CD14-positive monocyte (primary cell): Measurements from ENCODE around the gene OAF. TPM values are rescaled to one million over a fixed set of nuclear protein-coding genes. Genes with fewer than 3 reads are reported as not detected.

Experiments used
- DNase-seq, 3 donors: peaks; one replicate each; pipeline ENCODE4 v3.0.0-alpha.2; 2011 to 2022
- H2AFZ ChIP-seq: 2 replicates; pipeline ENCODE4 v1.6.0; 2012; ENCODE audit warnings: mild to moderate bottlenecking, low read depth, low read length, inconsistent platforms; ENCODE audit not compliant: insufficient read depth, poor library complexity, severe bottlenecking
- H3K27ac ChIP-seq, 2 donors: 1 replicate in 1 of 2; 2 replicates in 1 of 2; pipeline ENCODE4 v1.5.1; 2012 to 2013; ENCODE audit warnings: low read length in 2 of 2, control low read depth in 1 of 2, inconsistent platforms in 1 of 2, low read depth in 1 of 2, mild to moderate bottlenecking in 1 of 2
- H3K27me3 ChIP-seq, 2 donors: one replicate each; pipeline versions ENCODE4 v1.6.0 to v1.6.1; 2011 to 2013; ENCODE audit warnings: low read length in 2 of 2; ENCODE audit not compliant: control insufficient read depth in 2 of 2, insufficient read depth in 2 of 2
- H3K36me3 ChIP-seq, 2 donors: replicated peaks in 1 of 2; 1 replicate in 1 of 2; 2 replicates in 1 of 2; pipeline versions ENCODE4 v1.5.1 to v1.6.1; 2012 to 2013; ENCODE audit warnings: low read length in 2 of 2, control low read depth in 1 of 2, inconsistent platforms in 1 of 2, mild to moderate bottlenecking in 1 of 2; ENCODE audit not compliant: insufficient read depth in 2 of 2, control insufficient read depth in 1 of 2
- H3K4me1 ChIP-seq, 2 donors: 1 replicate in 1 of 2; 2 replicates in 1 of 2; pipeline versions ENCODE4 v1.5.1 to v1.6.1; 2012 to 2013; ENCODE audit warnings: low read length in 2 of 2, control low read depth in 1 of 2, inconsistent platforms in 1 of 2, mild to moderate bottlenecking in 1 of 2, moderate library complexity in 1 of 2; ENCODE audit not compliant: insufficient read depth in 2 of 2, control insufficient read depth in 1 of 2
- H3K4me2 ChIP-seq: replicated peaks from 2 replicates; pipeline ENCODE3; 2012; ENCODE audit warnings: low read length, moderate library complexity, mild to moderate bottlenecking; ENCODE audit not compliant: poor library complexity, severe bottlenecking; ENCODE audit errors: extremely low read depth
- H3K4me3 ChIP-seq, 3 experiments: fragments of 200-600 bp in 1 of 3; sonication (generic) in 1 of 3; replicated peaks in 1 of 3; 1 replicate in 2 of 3; 2 replicates in 1 of 3; pipeline ENCODE4 v1.5.1; 2011 to 2013; ENCODE audit warnings: low read length in 3 of 3, mild to moderate bottlenecking in 3 of 3, control low read depth in 2 of 3, low read depth in 2 of 3, inconsistent platforms in 1 of 3, moderate library complexity in 1 of 3
- H3K79me2 ChIP-seq: 2 replicates; pipeline ENCODE4 v1.6.0; 2012; ENCODE audit warnings: mild to moderate bottlenecking, control low read depth, inconsistent platforms, low read length, moderate library complexity; ENCODE audit not compliant: insufficient read depth
- H3K9ac ChIP-seq: 2 replicates; pipeline ENCODE4 v1.6.0; 2017; ENCODE audit warnings: low read length, mild to moderate bottlenecking; ENCODE audit not compliant: insufficient read depth, poor library complexity, severe bottlenecking
- H3K9me3 ChIP-seq, 2 donors: replicated peaks in 1 of 2; 1 replicate in 1 of 2; 2 replicates in 1 of 2; pipeline versions ENCODE4 v1.5.1 to v1.6.1; 2012 to 2013; ENCODE audit warnings: low read length in 2 of 2, control low read depth in 1 of 2; ENCODE audit not compliant: control insufficient read depth in 1 of 2, insufficient read depth in 1 of 2
- H4K20me1 ChIP-seq: 2 replicates; pipeline ENCODE4 v1.6.0; 2012; ENCODE audit warnings: mild to moderate bottlenecking, low read length, control low read depth, moderate library complexity; ENCODE audit not compliant: insufficient read depth
- H3K27ac Mint-ChIP-seq, 7 donors: one replicate each; pipeline ENCODE4 v1.8.0; 2020; ENCODE audit warnings: mild to moderate bottlenecking in 7 of 7, mixed read lengths in 7 of 7, moderate library complexity in 6 of 7, inconsistent platforms in 2 of 7
- H3K27me3 Mint-ChIP-seq, 3 donors: one replicate each; pipeline ENCODE4 v1.8.0; 2021 to 2022; ENCODE audit warnings: low read depth in 3 of 3, mild to moderate bottlenecking in 3 of 3, mixed read lengths in 3 of 3, moderate library complexity in 3 of 3, inconsistent platforms in 1 of 3
- H3K36me3 Mint-ChIP-seq, 2 donors: one replicate each; pipeline ENCODE4 v1.8.0; 2020; ENCODE audit warnings: mixed read lengths in 2 of 2, inconsistent platforms in 1 of 2, mild to moderate bottlenecking in 1 of 2
- H3K4me1 Mint-ChIP-seq: one replicate; pipeline ENCODE4 v1.8.0; 2020; ENCODE audit warnings: mild to moderate bottlenecking, mixed read lengths
- H3K4me3 Mint-ChIP-seq, 2 donors: one replicate each; pipeline ENCODE4 v1.8.0; 2020; ENCODE audit warnings: mild to moderate bottlenecking in 2 of 2, mixed read lengths in 2 of 2, moderate library complexity in 1 of 2
- H3K9me3 Mint-ChIP-seq, 7 donors: one replicate each; pipeline ENCODE4 v1.8.0; 2020 to 2022; ENCODE audit warnings: mixed read lengths in 7 of 7, mild to moderate bottlenecking in 6 of 7, moderate library complexity in 6 of 7, inconsistent platforms in 2 of 7
- WGBS: methylation state at CpG from one replicate; pipeline ENCODE4 v1.1.5; 2013; ENCODE audit warnings: missing lambda C conversion rate; ENCODE audit not compliant: insufficient coverage; 5-methylcytosine and 5-hydroxymethylcytosine counted together
- intact Hi-C, 2 donors: fragments of 100-400 bp; cut with micrococcal nuclease; formaldehyde crosslinking; loops; one replicate each; pipeline versions ENCODE4 v1.15.0 to v1.15.1; 2023
- polyA plus RNA-seq, 3 donors: library from polyadenylated mRNA; depleted of rRNA in 1 of 3; unstranded in 2 of 3; stranded (reverse) in 1 of 3; fragments of 300-500 nt in 2 of 3; fragments of >200 nt in 1 of 3; fragmentation: Illumina TruSeq in 2 of 3; gene quantifications; 1 replicate in 2 of 3; 2 replicates in 1 of 3; pipeline ENCODE4 v1.2.3, GENCODE V29; 2012 to 2021
- TF ChIP-seq, protein P1 (sequence below): fragments of 200-600 bp; IDR thresholded peaks from one replicate; pipeline ENCODE4 v1.8.0; 2022; ENCODE audit warnings: antibody characterized with exemption, mild to moderate bottlenecking

OAF gene
- polyA plus RNA-seq, 3 donors = 31.5 to 57.2 (median 49.2) TPM

DNA sequence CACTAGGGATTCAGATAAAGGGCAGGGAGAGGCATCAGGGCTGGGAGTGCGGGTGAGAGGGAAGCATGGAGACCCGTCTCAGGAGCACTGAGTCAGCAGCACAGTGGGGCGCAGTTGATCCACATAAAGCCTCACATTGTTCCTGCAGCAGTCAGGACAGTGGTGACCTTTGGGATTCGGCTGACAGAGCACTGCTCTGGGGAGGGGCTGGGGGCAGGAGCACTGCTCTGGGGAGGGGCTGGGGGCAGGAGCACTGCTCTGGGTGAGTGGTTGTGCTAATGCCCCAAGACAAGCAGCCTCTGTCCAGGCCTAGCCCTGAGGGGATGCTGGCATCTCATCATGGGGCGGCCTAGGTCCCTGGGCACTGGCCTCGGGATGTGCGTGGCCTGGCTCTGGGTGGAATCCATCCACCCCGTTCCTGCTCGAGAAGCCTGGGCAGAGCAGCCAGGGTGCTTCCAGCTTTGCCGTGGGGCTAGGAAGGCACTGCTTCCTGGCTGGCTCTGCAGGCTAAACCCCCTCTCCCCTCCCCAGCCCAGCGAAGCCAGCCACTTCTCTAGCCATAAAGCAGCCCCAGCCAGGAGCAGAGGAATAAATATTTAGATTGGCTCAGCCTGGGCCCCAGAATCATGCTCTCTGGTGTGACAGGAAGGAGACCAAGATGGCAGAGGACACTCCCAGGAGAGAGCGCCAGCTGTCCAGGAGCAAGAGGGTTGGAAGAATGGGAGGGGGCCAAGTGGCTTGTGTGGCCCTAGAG, 7.3 kb downstream of the OAF start:
- WGBS = 94% methylated on average over 11 of the region's 12 CpGs
- Mint-ChIP-seq H3K4me1 (peaks cover 44% of the 10 kb centered on the region), H3K36me3 (peaks cover 57 to 74% of the 10 kb centered on the region in 2 donors), H3K27ac (peak overlapping the region in 1 of 7 donors; percentile 5), H3K4me3 (no peak overlapping the region), H3K27me3 (no peaks in the 10 kb centered on the region), H3K9me3 (no peaks in the 10 kb centered on the region)
- Histone ChIP-seq H3K36me3 (peaks cover 22 to 78% of the 10 kb centered on the region in 2 donors), H3K27ac (no peak overlapping the region), H3K4me3 (no peak overlapping the region), H2AFZ (no peak overlapping the region), H3K4me2 (no peak overlapping the region), H3K79me2 (peaks cover 55% of the 10 kb centered on the region), H3K27me3 (no peaks in the 10 kb centered on the region), H3K9me3 (no peaks in the 10 kb centered on the region), H3K4me1 (peaks cover 16 to 19% of the 10 kb centered on the region in 2 donors), H4K20me1 (peaks cover 76% of the 10 kb centered on the region), H3K9ac (no peak overlapping the region)
- TF ChIP-seq, protein P1, sequence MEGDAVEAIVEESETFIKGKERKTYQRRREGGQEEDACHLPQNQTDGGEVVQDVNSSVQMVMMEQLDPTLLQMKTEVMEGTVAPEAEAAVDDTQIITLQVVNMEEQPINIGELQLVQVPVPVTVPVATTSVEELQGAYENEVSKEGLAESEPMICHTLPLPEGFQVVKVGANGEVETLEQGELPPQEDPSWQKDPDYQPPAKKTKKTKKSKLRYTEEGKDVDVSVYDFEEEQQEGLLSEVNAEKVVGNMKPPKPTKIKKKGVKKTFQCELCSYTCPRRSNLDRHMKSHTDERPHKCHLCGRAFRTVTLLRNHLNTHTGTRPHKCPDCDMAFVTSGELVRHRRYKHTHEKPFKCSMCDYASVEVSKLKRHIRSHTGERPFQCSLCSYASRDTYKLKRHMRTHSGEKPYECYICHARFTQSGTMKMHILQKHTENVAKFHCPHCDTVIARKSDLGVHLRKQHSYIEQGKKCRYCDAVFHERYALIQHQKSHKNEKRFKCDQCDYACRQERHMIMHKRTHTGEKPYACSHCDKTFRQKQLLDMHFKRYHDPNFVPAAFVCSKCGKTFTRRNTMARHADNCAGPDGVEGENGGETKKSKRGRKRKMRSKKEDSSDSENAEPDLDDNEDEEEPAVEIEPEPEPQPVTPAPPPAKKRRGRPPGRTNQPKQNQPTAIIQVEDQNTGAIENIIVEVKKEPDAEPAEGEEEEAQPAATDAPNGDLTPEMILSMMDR = no peak
- intact Hi-C loops = no loop called here
- DNase-seq = no peak

DNA sequence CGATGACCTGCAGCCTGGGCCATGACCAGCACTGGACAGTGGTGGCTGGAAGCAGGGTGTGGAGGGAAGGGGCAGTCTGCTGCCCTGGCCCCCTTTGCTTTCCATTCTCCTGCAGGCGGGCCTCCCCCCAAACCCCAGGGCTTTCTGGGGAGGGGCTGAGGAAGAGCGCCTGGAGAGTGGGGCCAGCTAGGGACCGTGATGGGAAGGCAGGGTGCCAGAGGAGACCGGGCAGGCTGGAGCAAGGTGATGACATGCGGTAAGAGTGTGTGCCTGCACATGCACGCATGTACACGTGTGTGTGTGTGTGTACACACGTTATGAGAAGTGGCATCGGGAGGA, 7.8 kb downstream of the OAF start:
- H3K9ac ChIP-seq = no peak overlapping the region
- no peaks in the 10 kb centered on the region for H3K27me3 ChIP-seq
- peaks cover 45% of the 10 kb centered on the region for H3K4me1 Mint-ChIP-seq
- H4K20me1 ChIP-seq = peaks cover 71% of the 10 kb centered on the region
- no peaks in the 10 kb centered on the region for H3K9me3 Mint-ChIP-seq
- H3K4me3 Mint-ChIP-seq = no peak overlapping the region
- peaks cover 50% of the 10 kb centered on the region for H3K79me2 ChIP-seq
- H3K27me3 Mint-ChIP-seq = no peaks in the 10 kb centered on the region
- H3K4me3 ChIP-seq = no peak overlapping the region
- peaks cover 19 to 21% of the 10 kb centered on the region in 2 donors for H3K4me1 ChIP-seq
- DNase-seq = no peak
- WGBS = 93% methylated on average over 6 of the region's 10 CpGs
- H3K4me2 ChIP-seq = no peak overlapping the region
- peaks cover 22 to 78% of the 10 kb centered on the region in 2 donors for H3K36me3 ChIP-seq
- no peak overlapping the region for H3K27ac ChIP-seq
- no peaks in the 10 kb centered on the region for H3K9me3 ChIP-seq
- peaks cover 56 to 69% of the 10 kb centered on the region in 2 donors for H3K36me3 Mint-ChIP-seq
- intact Hi-C loops = no loop called here
- no peak overlapping the region for H3K27ac Mint-ChIP-seq
- TF ChIP-seq, protein P1 = no peak
- H2AFZ ChIP-seq = no peak overlapping the region
